A673 (cell line): Measurements from ENCODE around the gene NOM1. TPM values are rescaled to one million over a fixed set of nuclear protein-coding genes. Genes with fewer than 3 reads are reported as not detected.

ENCODE experiments used
- BruUV-seq: library from RNA; stranded (reverse); fragments of 400-500 nt; replicated peaks from 2 replicates; lab custom pipeline; 2021; lab: Mats Ljungman, UMichigan
- CTCF ChIA-PET: fragments of 300-600 bp; sonication (Branson Sonifier 250); formaldehyde crosslinking; loops from one replicate; lab custom pipeline; 2022; ENCODE audit warnings: antibody characterized with exemption; lab: Charles Lee
- POLR2A ChIA-PET: fragments of 300-600 bp; sonication (Branson Sonifier 250); formaldehyde crosslinking; loops from one replicate; lab custom pipeline; 2022; ENCODE audit warnings: antibody characterized with exemption; ENCODE audit not compliant: low non-redundant PET; lab: Charles Lee
- DNase-seq: peaks from one replicate; pipeline ENCODE4 v3.0.0-alpha.2; 2015; ENCODE audit warnings: low spot score
- H3K27ac ChIP-seq: fragments of 200-600 bp; sonication (generic); 2 replicates; pipeline ENCODE4 v1.5.1; 2016; ENCODE audit warnings: mixed run types, low read depth, mild to moderate bottlenecking, mixed read lengths, antibody characterized with exemption, low read length; ENCODE audit not compliant: poor library complexity, severe bottlenecking
- H3K27me3 ChIP-seq: fragments of 200-600 bp; sonication (generic); replicated peaks from 2 replicates; pipeline ENCODE4 v1.6.1; 2017; ENCODE audit warnings: mixed run types, low read depth, mild to moderate bottlenecking, mixed read lengths, antibody characterized with exemption, low read length; ENCODE audit not compliant: insufficient read depth, poor library complexity
- H3K36me3 ChIP-seq: fragments of 200-600 bp; sonication (generic); 2 replicates; pipeline ENCODE4 v1.6.1; 2016; ENCODE audit warnings: mixed run types, mild to moderate bottlenecking, mixed read lengths, antibody characterized with exemption, low read length; ENCODE audit not compliant: insufficient read depth, poor library complexity, severe bottlenecking
- H3K4me1 ChIP-seq: fragments of 200-600 bp; sonication (generic); 2 replicates; pipeline ENCODE4 v1.6.1; 2017; ENCODE audit warnings: mixed run types, mild to moderate bottlenecking, mixed read lengths, antibody characterized with exemption, low read length; ENCODE audit not compliant: insufficient read depth, poor library complexity, severe bottlenecking
- H3K4me3 ChIP-seq: fragments of 200-600 bp; sonication (generic); 2 replicates; pipeline ENCODE4 v1.5.1; 2016; ENCODE audit warnings: low read depth, mixed run types, mild to moderate bottlenecking, mixed read lengths, low read length; ENCODE audit not compliant: poor library complexity, severe bottlenecking
- H3K9me3 ChIP-seq: fragments of 200-600 bp; sonication (generic); 2 replicates; pipeline ENCODE4 v1.6.1; 2016; ENCODE audit warnings: mixed run types, low read depth, mild to moderate bottlenecking, mixed read lengths, antibody characterized with exemption, low read length; ENCODE audit not compliant: poor library complexity, severe bottlenecking
- CTCF ChIP-seq: fragments of 300-800, 200-600 bp; sonication (generic); conservative IDR thresholded peaks from 2 replicates; pipeline ENCODE4 v1.5.1; 2017; ENCODE audit warnings: low read depth, mild to moderate bottlenecking, antibody characterized with exemption, low read length, moderate library complexity, mixed read lengths
- EZH2 ChIP-seq: fragments of 200-600 bp; sonication (generic); IDR thresholded peaks from 2 replicates; pipeline ENCODE4 v1.6.1; 2017; ENCODE audit warnings: borderline replicate concordance, low read depth, mild to moderate bottlenecking, mixed read lengths, antibody characterized with exemption, low read length; ENCODE audit not compliant: poor library complexity, severe bottlenecking
- intact Hi-C: fragments of 100-400 bp; cut with micrococcal nuclease; formaldehyde crosslinking; loops from one replicate; pipeline ENCODE4 v1.10.0; 2022; ENCODE audit not compliant: unreplicated experiment
- total RNA-seq: library from RNA; stranded (reverse); gene quantifications from 2 replicates; pipeline ENCODE4 v1.2.3, GENCODE V29; 2021

The NOM1 gene
- total RNA-seq, 1 experiment from 2014 or later = 34.1 TPM

- Histone ChIP-seq H3K4me1 (peaks cover 16% of the 10 kb centered on the region), H3K4me3 (no peak overlapping the region), H3K27ac (no peak overlapping the region), H3K9me3 (no peaks in the 10 kb centered on the region), H3K36me3 (no peaks in the 10 kb centered on the region), H3K27me3 (peaks cover 99% of the 10 kb centered on the region)
- POLR2A ChIA-PET = interaction anchor here (0.8 kb wide), 1 partner anchor 1277 kb away, joined by 3 read pairs; no protein-coding TSS in a partner anchor
- intact Hi-C loops = no loop called here
- no peak for TF ChIP-seq EZH2
- no peak for TF ChIP-seq CTCF
- no peak for DNase-seq
- no TSS peak for BruUV-seq
- CTCF ChIA-PET = no interaction called here
Measured at GRCh38 chr7:157014635-157015555, 65.4 kb downstream of the NOM1 start.

- Histone ChIP-seq H3K4me1 (peaks cover 15% of the 10 kb centered on the region), H3K27me3 (peaks cover 100% of the 10 kb centered on the region), H3K27ac (no peak overlapping the region), H3K36me3 (no peaks in the 10 kb centered on the region), H3K9me3 (no peaks in the 10 kb centered on the region), H3K4me3 (no peak overlapping the region)
- no TSS peak for BruUV-seq
- ChIA-PET CTCF (no interaction called here), POLR2A (no interaction called here)
- intact Hi-C loops = no loop called here
- TF ChIP-seq CTCF = no peak
- DNase-seq = no peak
Measured at GRCh38 chr7:157016024-157016351, 66.5 kb downstream of the NOM1 start.

- ChIA-PET CTCF (no interaction called here), POLR2A (no interaction called here)
- Histone ChIP-seq H3K27ac (no peak overlapping the region), H3K4me3 (no peak overlapping the region), H3K9me3 (no peaks in the 10 kb centered on the region), H3K27me3 (peaks cover 100% of the 10 kb centered on the region), H3K4me1 (peaks cover 14% of the 10 kb centered on the region), H3K36me3 (no peaks in the 10 kb centered on the region)
- TF ChIP-seq EZH2 (no peak), CTCF (no peak)
- BruUV-seq = no TSS peak
- DNase-seq = no peak
- intact Hi-C loops = no loop called here
Measured at GRCh38 chr7:157016352-157017041, 67.0 kb downstream of the NOM1 start.
